GM23338 (cell line): ENCODE measurements around the gene SCYGR6. TPM values are rescaled to one million over a fixed set of nuclear protein-coding genes. Genes with fewer than 3 reads are reported as not detected.

Source experiments
- CREB1 ChIP-seq: fragments of 250-450 bp; sonication (Bioruptor Pico); IDR thresholded peaks from 2 replicates; pipeline ENCODE4 v1.5.0; 2020; ENCODE audit warnings: low read depth, mild to moderate bottlenecking, moderate library complexity
- CTCF ChIP-seq, 2 experiments: fragments of 200-600 bp in 1 of 2; sonication (generic) in 1 of 2; conservative IDR thresholded peaks; 2 replicates each; pipeline versions ENCODE4 v1.5.1 to v1.6.1; 2016 to 2017; ENCODE audit warnings: antibody characterized with exemption in 2 of 2, low read depth in 2 of 2, mild to moderate bottlenecking in 2 of 2, moderate library complexity in 1 of 2
- ETS1 ChIP-seq: IDR thresholded peaks from 2 replicates; pipeline ENCODE4 v1.6.1; 2016; ENCODE audit warnings: antibody characterized with exemption
- EZH2 ChIP-seq: fragments of 200-600 bp; sonication (generic); IDR thresholded peaks from one replicate; pipeline ENCODE4 v1.8.0; 2017; ENCODE audit warnings: antibody characterized with exemption, mild to moderate bottlenecking, low read depth; ENCODE audit not compliant: unreplicated experiment
- STAT1 ChIP-seq: IDR thresholded peaks from one replicate; pipeline ENCODE4 v1.6.1; 2016; ENCODE audit warnings: antibody characterized with exemption; ENCODE audit not compliant: unreplicated experiment
- ZNF331 ChIP-seq: fragments of 250-450 bp; sonication (Bioruptor Pico); IDR thresholded peaks from 2 replicates; pipeline ENCODE4 v1.5.0; 2020; ENCODE audit warnings: low read depth, mild to moderate bottlenecking, moderate library complexity
- ZNF462 ChIP-seq: fragments of 250-450 bp; sonication (Bioruptor Pico); IDR thresholded peaks from 2 replicates; pipeline ENCODE4 v1.5.0; 2020; ENCODE audit warnings: mild to moderate bottlenecking, moderate library complexity
- polyA plus RNA-seq: library from polyadenylated mRNA; unstranded; fragments of >200 nt; fragmentation: Nextera tagmentation; extraction: Ambion mirVana; gene quantifications from 2 replicates; pipeline ENCODE4 v1.2.1, GENCODE V29; 2016
- total RNA-seq: library from RNA; depleted of rRNA; stranded (reverse); fragments of >200 nt; shearing (Covaris generic); gene quantifications from 2 replicates; pipeline ENCODE4 v1.2.3, GENCODE V29; 2014

Gene SCYGR6
- total and polyA plus RNA-seq, 2 experiments from 2014 or later = not detected

GRCh38 chr2:227701556-227701955, 23.0 kb downstream of the SCYGR6 start (continued):
- no peak for TF ChIP-seq ZNF462 (CRISPR knock-in tag)
- no peak for TF ChIP-seq ETS1
- no peak for TF ChIP-seq CREB1 (CRISPR knock-in tag)
- TF ChIP-seq CTCF (conservative IDR thresholded peaks at IDR 0.05; ENCODE audit: low read depth in 2 of 2) = no peak
- TF ChIP-seq STAT1 = no peak
- no peak for TF ChIP-seq EZH2
- no peak for TF ChIP-seq ZNF331
